GM03348 (cell line): Measurements from ENCODE around the gene EXOSC9.

ENCODE experiments used
- DNase-seq: peaks from one replicate; pipeline ENCODE4 v3.0.0; 2012; ENCODE audit warnings: low spot score

Gene EXOSC9

DNA sequence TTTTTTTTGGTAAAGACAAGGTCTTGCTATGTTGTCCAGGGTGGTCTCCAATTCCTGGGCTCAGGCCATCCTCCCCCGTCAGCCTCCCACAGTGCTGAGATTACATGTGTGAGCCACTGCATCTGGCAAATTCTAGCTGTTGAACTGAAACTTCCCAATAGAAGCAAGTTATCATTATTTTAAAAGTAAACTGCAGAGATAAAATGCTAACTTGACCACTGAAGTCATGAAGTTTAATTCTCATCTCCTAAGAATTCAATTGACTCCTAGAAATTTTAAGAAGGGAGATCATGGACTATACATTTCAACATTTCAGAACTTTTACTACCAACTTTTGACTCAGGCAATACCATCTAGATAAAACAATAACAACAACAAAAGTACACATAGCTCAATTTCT is 11.7 kb upstream of the EXOSC9 start:
- DNase-seq, result no peak

DNA sequence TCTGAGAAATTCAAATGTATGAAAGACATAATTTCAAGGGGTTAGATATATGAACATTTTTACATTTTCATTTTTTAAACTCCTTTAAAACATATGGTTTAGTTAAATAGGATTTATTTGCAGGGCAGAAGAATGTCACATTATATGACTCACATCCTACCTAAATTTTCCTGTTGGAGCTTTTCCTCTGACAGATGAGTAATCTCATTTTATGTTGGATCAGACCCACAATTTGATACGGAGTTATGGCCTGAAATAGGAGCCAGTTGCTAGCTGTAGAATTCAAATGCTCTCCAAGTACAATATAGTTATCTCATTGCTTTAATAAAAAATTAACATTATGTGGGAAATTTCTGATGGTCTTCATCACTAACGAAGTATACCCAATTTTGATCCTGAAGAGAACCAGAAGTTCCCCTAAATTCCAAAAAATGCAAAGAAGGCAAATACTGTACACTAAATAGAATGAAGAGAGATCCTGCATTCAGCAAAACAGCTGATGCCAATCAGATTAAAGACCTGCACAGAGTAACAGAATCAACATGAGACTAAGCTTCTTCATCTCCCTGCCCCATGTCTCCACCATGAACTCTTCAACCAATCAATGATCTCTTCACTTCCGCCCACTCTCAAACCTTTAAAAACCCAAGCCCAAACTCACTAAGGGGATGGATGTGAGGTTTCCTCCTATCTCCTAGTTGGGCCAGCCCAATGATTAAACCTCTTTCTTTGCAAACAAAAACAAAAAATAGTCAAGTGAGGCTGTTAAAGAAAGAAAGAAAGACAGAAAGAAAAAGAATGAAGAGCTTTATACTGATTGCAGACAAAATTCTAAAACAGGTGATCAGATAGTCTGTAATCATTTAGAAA is 10.9 kb upstream of the EXOSC9 start:
- peak; percentile 26 for DNase-seq

DNA sequence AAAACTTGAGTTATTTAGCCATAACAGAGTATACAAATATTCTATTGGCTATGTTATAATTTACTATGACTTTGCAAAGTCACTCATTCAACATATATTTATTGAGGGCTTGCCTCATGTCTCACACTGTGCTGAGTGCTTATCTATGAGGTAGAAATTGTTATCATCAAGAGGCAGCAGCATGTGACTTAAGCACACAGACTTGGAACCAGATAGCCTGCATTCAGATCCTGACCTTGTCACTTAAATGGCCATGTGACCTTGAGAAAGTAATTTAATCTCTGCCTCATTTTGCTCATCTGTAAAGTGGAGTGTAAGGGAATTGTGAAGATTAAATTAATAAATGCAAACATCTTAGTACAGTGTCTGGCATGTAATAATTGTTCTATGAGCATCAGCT is 10.1 kb upstream of the EXOSC9 start:
- no peak for DNase-seq

DNA sequence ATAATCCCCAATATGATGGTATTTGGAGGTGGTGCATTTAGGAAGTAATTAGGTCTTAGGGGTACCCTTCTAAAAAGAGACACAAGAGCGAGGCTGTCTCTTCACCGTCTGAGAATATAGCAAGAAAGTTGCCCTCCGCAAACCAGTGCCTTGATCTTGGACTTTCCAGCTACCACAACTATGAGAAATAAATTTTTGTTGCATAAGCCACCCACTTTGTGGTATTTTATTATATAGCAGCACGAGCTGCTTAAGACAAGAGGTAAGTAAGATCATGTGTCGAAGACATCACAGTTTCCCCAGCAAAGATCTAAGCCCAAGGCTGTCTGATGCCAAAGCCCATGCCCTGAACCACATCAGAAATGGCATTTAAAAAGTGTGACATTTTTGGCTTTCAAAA is 9.6 kb upstream of the EXOSC9 start:
- peak; percentile 64 for DNase-seq

DNA sequence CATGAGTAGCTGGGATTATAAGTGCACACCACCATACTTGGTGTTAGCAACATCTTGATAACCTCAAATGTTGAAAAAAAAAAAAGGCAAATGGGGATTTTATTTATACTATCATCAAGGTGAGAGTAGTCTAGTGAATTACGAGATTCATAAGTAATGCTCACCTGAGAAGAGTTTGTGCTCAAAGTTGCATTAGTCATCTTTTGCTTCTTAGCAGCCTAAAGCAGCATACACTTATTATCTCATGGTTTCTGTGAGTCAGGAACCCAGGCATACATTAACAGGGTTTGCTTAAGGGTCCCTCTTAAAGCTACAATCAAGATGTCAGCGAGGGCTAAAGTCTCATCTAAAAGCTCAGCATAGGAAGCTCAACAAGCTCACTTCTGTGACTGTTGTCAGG is 8.2 kb upstream of the EXOSC9 start:
- DNase-seq, result no peak

DNA sequence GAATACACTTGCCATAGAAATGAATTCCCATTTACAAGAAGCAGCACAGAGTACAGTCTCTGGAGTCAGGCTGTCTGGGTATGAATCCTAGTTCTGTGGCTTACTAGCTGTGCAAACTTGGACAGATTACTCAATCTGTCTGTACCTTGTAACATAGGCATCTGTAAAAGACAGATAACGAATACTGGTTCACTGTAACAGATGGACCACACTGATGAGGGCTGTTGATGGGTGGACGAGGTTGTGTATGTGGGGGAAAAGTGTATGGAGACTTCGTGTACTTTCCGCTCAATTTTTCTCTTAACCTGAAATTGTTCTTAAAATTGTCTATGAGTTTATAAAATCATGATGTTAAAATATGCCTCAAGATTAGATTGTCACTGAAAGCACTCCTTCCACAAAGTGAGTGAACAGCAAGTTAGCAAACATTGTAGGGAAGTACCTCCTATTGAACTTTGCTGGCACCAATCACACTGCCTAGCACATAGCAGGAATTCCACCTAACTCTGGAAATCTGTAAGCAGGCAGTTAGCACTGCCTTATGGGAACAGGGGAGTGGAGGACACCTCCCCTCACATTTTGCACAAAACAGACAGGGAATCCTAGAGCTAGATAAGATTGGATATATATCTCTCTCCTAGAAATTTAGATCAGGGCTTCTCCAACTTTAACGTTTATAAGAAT is 6.5 kb upstream of the EXOSC9 start:
- DNase-seq, result peak; percentile 30

DNA sequence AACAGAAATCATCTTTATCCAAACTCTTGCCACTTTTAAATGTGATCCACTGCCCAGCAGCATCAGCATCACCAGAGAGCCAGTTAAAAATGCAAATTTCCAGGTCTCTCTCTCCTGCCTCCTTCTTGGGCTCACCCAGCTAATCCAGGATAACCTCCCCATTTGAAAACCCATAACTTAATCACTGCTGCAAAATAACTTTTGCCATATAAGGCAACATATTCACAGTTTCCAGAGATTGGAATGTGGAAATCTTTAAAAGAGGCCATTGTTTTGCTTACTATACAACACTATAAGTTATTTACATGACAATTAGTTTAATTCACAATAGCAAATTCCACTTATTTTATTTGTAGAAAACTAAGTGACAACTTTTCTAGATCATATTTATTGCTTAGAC is 4.8 kb upstream of the EXOSC9 start:
- no peak for DNase-seq

DNA sequence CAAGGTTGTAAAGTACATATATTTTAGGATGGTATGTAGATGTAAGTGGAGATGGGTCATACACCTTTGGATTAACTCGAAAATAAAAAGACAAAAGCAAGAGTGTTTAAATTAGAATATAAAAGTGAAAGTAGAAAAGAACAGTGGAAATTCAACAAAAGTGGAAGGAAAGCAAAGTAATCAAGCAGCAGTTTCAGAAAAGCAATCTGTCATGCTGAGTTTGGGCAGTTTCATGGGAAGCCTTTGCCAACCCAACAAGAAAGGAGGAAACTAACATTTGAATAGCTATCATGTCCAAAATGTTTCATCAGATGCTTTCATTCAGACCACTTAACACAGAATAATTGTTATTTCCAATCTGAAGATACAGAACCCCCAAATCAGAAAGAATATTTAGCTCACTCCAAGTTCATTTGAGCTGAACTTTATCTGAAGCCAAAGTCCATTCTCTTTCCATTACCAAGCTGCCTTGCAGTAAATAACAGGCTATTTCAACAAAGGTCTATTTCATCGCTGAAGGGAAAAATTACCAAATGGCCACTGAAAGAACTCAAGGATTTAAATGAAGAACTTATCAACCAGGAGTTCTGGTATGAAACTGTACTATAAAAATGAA is 1.8 kb upstream of the EXOSC9 start:
- no peak for DNase-seq

DNA sequence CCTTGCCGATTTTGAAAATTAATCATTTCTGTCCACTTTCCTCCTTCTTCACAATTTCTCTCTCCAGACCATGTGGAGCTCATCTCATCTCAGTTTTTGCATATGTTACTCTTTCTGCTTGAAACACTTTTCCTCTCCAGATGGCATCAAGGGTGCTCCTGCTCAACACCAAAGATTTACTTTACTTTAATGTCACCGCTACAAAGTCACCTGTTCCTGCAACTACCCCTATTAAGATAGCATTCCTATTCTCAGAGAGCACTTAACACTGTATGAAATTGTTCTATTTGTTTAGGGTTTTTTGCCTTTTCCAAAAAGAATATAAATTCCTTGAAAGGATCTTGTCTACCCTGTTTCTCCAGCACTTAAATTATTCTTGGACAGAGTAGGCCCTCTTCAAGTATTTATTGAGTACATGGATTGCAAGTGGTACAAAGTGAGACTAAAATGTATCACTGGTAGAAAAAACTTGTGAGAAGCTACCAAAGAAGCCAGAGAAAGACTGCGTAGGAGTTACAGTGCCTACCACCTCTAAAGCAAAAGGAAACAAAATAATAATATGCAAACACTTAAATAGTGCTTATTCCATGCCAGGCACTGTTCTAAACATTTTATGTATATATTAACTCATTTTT is 1.1 kb upstream of the EXOSC9 start:
- DNase-seq, result no peak

DNA sequence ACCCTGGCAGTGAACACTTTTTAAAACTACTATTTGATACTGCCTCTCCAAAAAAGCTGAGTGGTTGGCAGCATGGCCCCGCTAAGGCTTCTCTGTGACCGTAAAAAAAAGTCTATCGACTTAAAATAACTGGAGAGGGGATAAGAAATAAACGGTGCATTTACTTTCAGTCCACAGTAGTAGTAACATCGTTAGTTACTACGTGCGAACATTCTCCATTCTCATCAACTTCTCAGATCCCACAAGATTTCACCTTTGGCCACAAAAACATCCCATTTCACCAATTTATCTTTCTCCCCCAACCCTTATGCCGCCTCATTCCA is 524 bp upstream of the EXOSC9 start:
- DNase-seq, result no peak

DNA sequence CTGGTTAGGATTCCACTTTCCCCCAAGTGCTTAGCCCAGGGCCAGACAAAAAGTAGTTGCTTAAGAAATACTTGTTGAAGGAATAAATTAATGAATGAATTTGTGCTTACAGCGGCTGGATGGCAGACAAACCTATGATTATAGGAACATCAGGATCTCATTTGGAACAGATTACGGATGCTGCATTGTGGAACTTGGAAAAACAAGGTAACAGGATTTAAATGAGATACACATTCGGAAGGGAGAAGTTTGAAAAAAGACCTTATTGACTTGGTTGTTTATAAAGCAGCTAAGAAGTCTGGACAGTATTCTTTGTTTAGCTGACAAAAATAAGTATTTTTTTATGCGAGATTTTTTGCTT is 572 bp downstream of the EXOSC9 start:
- no peak for DNase-seq

DNA sequence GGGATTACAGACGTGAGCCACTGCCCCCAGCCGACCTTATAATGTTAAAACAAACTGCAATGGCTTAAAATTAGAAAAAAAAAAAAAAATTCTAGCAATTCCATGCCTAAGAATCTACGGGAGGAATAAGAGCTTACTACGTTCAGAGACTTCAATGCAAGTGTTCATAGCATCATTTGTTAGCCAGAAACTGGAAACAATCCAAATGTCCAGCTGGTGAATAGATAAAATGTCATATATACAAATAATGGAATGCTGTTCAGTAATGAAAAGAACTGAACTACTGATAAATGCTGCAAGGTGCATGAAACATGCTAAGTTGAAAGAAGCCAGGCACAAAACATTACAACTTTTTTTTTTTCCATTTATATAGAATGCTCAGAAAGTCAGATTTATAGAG is 5.3 kb downstream of the EXOSC9 start:
- no peak for DNase-seq

DNA sequence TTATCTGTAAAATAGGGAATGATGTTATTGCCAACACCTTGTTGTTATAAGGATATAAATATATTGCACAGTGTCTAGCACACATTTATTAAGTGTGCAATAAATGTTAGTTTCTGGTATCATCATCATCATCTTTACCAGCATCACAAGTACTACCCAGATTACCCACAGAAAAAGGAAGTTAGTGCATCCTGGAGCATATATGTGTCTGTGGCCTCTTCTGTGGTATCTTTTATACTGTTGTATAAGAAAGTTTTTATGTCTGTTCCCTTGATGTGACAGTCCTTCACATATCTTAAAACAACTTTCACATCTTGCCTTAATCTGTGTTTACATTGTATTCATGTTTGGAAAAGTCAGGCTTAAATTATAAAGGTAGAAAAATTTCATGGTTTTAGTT is 10.0 kb downstream of the EXOSC9 start:
- DNase-seq, result no peak

DNA sequence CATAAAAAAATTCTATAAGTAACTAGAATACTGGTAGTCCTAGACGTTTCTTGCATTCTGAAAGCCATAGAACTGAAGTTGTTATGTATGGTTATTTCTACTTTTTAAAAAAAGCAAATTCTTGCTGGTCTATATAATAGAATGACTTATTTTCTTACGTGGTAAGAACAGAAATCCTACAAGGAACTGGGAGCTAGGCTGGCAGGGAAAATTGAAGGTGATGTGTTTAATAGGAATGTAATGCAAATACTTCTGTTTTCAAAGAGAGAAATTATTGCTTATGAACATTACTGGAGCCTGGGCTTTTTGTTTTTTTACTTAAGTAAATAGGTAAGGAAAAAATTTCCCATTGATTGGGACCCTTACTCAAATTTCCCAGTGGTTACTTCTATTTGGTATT is 13.6 kb downstream of the EXOSC9 start:
- DNase-seq, result no peak

DNA sequence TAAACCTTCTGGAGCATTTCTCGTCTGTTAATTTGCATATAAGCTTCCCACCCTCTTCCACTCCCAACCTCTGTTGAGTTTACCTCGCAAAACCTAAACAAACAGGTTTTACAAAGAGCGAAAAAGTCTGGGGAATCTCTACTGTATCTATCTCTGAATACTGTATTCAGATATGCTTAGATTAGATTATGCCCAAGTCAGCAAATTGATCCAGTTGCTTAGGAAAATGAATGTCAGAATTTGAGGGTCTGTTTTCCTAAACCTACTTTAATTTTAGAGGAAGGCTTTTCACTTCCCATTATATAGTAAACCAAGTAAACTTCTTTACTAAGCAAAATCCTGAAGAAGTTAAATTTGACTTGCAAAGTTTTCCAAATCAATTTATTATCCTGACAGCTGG is 15.9 kb downstream of the EXOSC9 start:
- DNase-seq, result no peak

DNA sequence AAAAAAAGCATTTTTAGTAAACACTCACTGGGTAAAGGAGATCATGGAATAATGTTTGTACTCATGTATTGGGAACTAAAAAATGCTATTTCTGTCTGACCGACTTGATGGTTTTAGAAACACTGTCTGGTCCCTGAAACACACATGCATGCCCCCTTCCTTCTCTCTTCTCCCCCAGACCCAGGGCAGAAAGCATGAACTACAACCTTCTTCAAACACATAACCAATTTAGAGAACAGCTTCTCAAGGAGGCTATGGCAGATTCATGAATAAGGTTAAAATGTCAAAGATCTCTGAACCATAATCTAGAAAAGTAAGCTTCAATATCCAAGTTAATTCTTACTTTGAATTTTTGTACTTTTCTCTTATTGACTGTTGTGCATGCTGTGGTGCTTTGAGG is 16.6 kb downstream of the EXOSC9 start:
- DNase-seq, result no peak

DNA sequence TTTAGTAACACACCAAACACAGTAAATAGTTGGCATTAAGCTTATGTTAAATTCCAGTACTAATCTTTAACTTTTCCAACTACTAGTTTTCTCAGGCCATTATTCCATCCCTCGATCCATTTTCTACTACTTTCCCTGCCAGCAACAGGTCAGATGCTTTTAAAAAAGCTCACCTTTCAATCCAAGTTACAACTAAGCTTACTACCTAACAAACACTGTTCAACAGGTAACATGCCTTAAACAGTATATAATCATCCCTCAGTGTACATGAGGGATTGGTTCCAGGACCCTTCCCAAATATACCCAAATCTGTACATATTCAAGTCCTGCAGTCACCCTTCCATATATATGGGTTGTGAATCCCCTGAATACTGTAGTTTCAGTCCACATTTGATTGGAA is 17.1 kb downstream of the EXOSC9 start:
- DNase-seq, result no peak

DNA sequence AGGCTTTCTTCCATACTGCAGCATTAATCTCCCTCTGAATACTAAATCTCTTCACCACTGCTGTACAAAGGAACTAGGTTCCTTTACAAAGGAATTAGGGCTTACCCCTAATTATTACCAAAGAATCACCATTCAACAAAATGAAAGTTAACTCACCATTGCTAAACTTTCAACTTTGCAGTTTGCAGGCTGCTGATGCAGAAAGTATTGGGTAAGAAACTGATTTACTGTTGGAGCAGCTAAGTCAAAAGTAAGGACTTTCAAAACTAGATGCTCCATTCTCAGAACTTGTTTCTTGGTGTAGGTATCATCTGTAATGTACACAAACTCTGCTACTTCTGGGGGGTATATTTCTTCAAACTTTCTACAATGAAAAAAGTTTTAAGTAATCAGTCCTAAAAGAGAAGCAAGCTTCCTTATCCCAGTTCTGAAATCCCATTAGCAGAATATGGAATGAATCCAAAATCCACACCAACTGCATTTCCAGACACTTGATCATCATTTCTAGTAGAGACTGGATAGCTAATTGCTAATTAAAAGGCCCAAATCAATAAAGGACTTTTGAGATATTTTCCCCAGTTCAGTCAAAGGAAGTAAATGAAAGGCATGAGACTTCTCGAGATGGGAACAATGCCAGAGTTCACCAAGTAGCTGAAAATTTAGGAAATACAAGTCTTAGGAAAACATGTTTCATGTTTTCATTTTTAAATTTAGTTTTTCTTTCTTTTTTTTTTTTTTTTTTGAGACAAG is 18.3 kb downstream of the EXOSC9 start:
- DNase-seq, result no peak

DNA sequence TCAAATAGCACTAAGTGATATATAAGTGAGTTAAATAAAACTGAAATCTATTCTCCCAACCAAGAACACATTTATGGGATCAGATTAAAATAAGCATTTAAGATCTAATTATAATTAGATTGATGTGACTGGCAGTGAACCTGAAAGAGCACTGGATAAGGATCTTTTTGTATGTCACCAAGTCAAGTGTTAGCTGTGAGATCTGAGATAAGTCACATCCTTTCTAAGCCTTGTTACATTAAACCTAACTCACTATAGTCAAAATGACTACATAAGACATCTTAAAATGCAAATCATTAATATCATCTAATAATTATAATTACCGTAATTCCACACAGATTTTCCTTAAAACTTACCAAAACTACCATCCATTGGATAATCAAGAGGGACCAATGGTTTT is 20.9 kb downstream of the EXOSC9 start:
- DNase-seq, result no peak

DNA sequence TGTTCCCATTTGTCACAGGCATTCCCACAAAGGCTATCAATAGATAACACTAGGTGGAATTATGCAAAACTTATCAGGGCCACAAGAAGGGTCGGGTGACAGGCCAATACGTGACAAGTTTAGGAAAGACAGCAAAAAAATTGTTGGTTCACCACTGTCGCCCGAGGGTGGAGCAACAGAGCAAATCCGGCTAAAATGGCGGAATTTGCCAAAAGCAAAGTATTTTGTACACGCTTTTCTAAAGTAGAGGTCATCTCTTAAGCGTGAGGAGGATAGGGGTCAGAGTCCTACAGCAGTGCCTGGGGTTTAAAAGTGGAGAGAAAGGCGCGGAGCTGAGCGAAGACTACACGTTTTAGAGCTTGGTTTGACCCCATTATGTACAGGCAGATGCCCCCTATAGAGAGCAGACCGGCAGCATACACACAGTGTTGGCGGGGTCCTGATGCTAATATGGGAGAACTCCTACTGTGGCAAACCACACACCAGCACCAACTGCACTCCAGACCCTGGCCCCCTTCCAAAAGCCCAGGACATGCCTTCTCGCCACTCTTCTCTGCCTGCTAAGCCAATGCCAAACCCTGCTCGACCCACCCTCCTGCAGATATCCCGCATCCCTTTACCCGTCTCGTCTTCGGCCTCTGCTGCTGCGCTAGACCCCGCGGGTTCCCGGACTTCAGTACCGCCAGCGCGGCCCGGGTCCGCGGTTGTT is 21.8 kb downstream of the EXOSC9 start:
- DNase-seq, result peak; percentile 27

DNA sequence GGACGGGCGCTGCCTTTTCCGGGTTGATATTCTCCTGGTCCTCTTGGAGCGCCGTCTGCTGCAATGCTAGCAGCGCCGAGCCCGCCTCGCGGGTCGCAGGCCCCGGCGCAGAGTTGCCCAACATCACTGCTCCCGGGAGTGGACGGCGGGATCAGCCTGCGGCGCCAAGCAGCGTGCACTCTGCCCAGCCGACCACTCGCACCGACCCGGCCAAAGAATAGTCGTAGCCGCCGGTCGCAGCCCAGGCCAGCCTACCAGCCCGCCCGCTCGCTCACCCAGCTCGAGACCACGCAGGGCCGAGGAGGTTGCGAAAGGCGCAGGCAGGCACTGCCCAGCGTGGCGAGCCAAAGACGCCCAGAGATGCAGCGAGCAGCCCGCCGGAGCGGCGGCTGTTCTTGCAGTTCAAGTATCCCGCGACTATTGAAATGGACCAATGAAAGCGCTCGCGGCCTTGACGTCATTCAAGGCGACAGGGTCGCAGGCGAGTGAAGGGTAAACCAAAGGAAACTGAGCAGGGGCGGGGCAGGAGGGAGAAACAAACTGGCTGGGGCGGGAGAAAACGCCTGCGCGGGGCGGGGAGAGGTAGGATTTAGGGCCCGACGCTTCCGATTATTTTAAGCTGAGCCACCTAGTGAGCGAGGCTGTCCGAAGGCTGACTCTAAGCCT is 22.5 kb downstream of the EXOSC9 start, which contains the start of gene CCNA2:
Gene CCNA2 (minus strand): TSS at position 379 of the 666 bp plus-strand sequence. CDS start 255 bp downstream, at position 124.
- peak; percentile 97 for DNase-seq
